Esophagus muscularis mucosa (tissue), 4 donors: ENCODE measurements around the gene SLC35E1. TPM values are rescaled to one million over a fixed set of nuclear protein-coding genes. Genes with fewer than 3 reads are reported as not detected.

ENCODE experiments used
- DNase-seq: peaks from one replicate; pipeline ENCODE4 v3.0.0-alpha.2; 2017; ENCODE audit errors: extremely low spot score
- H3K27ac ChIP-seq, 4 donors: fragments of 200-600 bp; sonication (generic); replicated peaks in 1 of 4; 1 replicate in 3 of 4; 2 replicates in 1 of 4; pipeline ENCODE4 v1.5.1; 2016 to 2019; ENCODE audit warnings: mild to moderate bottlenecking in 1 of 4
- H3K27me3 ChIP-seq, 4 donors: fragments of 200-600 bp; sonication (generic); one replicate each; pipeline versions ENCODE4 v1.5.1 to v1.6.0; 2016 to 2019
- H3K36me3 ChIP-seq, 4 donors: fragments of 200-600 bp; sonication (generic); one replicate each; pipeline ENCODE4 v1.5.1; 2016 to 2019
- H3K4me1 ChIP-seq, 4 donors: fragments of 200-600 bp; sonication (generic); one replicate each; pipeline ENCODE4 v1.5.1; 2016 to 2019
- H3K4me3 ChIP-seq, 4 donors: fragments of 200-600 bp; sonication (generic); 1 replicate in 2 of 4; 2 replicates in 2 of 4; pipeline ENCODE4 v1.5.1; 2016 to 2019; ENCODE audit warnings: mild to moderate bottlenecking in 4 of 4, moderate library complexity in 1 of 4
- H3K9me3 ChIP-seq, 4 donors: fragments of 200-600 bp; sonication (generic); 1 replicate in 3 of 4; 2 replicates in 1 of 4; pipeline ENCODE4 v1.5.1; 2016 to 2019
- CTCF ChIP-seq, 3 experiments: fragments of 200-600 bp in 2 of 3; fragments of 450-650 bp in 1 of 3; sonication (generic) in 2 of 3; IDR thresholded peaks; one replicate each; pipeline ENCODE4 v1.5.1; 2017 to 2019; ENCODE audit warnings: antibody characterized with exemption in 3 of 3, mild to moderate bottlenecking in 2 of 3, moderate library complexity in 1 of 3
- EP300 ChIP-seq: sonication (generic); formaldehyde crosslinking; IDR thresholded peaks from one replicate; pipeline ENCODE4 v1.6.1; 2017; ENCODE audit warnings: antibody characterized with exemption
- POLR2A ChIP-seq: fragments of 450-650 bp; IDR thresholded peaks from one replicate; pipeline ENCODE4 v1.6.1; 2017; ENCODE audit warnings: antibody characterized with exemption, moderate library complexity, mild to moderate bottlenecking, low read depth
- POLR2AphosphoS5 ChIP-seq, 2 donors: sonication (generic); formaldehyde crosslinking; IDR thresholded peaks; one replicate each; pipeline ENCODE4 v1.6.1; 2017; ENCODE audit warnings: antibody characterized with exemption in 2 of 2
- WGBS: methylation state at CpG from one replicate; pipeline ENCODE4 v1.1.5; 2018; 5-methylcytosine and 5-hydroxymethylcytosine counted together
- intact Hi-C: fragments of 100-400 bp; cut with DNase I; formaldehyde crosslinking; loops from one replicate; pipeline ENCODE4 v1.15.1; 2023
- total RNA-seq, 4 donors: library from RNA; depleted of rRNA; stranded (reverse); fragments of >200 nt; gene quantifications; one replicate each; pipeline versions ENCODE4 v1.1.0 to v1.2.1, GENCODE V29; 2016

SLC35E1 gene
- total RNA-seq, 4 donors from 2014 or later: 22.8 to 39.7 (median 34.0) TPM

- no peaks in the 10 kb centered on the region for H3K27me3 ChIP-seq
- H3K4me3 ChIP-seq: no peak overlapping the region
- no peaks in the 10 kb centered on the region for H3K36me3 ChIP-seq
- DNase-seq: no peak
- intact Hi-C loops: no loop called here
- TF ChIP-seq CTCF (IDR thresholded peaks at IDR 0.05): no peak
- TF ChIP-seq POLR2AphosphoS5 (IDR thresholded peaks at IDR 0.05): no peak
- no peak for TF ChIP-seq POLR2A
- TF ChIP-seq EP300: no peak
- no peak overlapping the region for H3K27ac ChIP-seq
- WGBS: 73% methylated on average over 10 of the region's 10 CpGs
- H3K4me1 ChIP-seq: peaks cover 70 to 92% (median 74%) of the 10 kb centered on the region in 4 donors
- H3K9me3 ChIP-seq: no peaks in the 10 kb centered on the region
Observed at GRCh38 chr19:16591803-16592556, 19.8 kb upstream of the SLC35E1 start.

GRCh38 chr19:16590876-16591802, 18.9 kb upstream of the SLC35E1 start:
- no peak for DNase-seq
- no peaks in the 10 kb centered on the region for H3K27me3 ChIP-seq
- peaks cover 78 to 94% (median 82%) of the 10 kb centered on the region in 4 donors for H3K4me1 ChIP-seq
- no peaks in the 10 kb centered on the region for H3K9me3 ChIP-seq
- no peak overlapping the region for H3K27ac ChIP-seq
- no peak for TF ChIP-seq POLR2A
- no peak for TF ChIP-seq CTCF (IDR thresholded peaks at IDR 0.05)
- TF ChIP-seq EP300: no peak
- TF ChIP-seq POLR2AphosphoS5 (IDR thresholded peaks at IDR 0.05): no peak
- 84% methylated on average over 9 of the region's 9 CpGs for WGBS
- intact Hi-C loops: no loop called here
- no peaks in the 10 kb centered on the region for H3K36me3 ChIP-seq
- no peak overlapping the region for H3K4me3 ChIP-seq

- TF ChIP-seq EP300 (no peak), CTCF (IDR thresholded peaks at IDR 0.05) (no peak), POLR2AphosphoS5 (IDR thresholded peaks at IDR 0.05) (no peak), POLR2A (no peak)
- intact Hi-C loops: no loop called here
- H3K36me3 ChIP-seq: no peaks in the 10 kb centered on the region
- peaks cover 82 to 92% (median 87%) of the 10 kb centered on the region in 4 donors for H3K4me1 ChIP-seq
- H3K4me3 ChIP-seq: no peak overlapping the region
- no peak for DNase-seq
- WGBS: 58% methylated on average over 3 of the region's 3 CpGs
- H3K9me3 ChIP-seq: no peaks in the 10 kb centered on the region
- H3K27ac ChIP-seq: no peak overlapping the region
- no peaks in the 10 kb centered on the region for H3K27me3 ChIP-seq
Observed at GRCh38 chr19:16589917-16590316, 17.7 kb upstream of the SLC35E1 start.

- Histone ChIP-seq H3K36me3 (no peaks in the 10 kb centered on the region), H3K9me3 (no peaks in the 10 kb centered on the region), H3K4me3 (peak overlapping the region in 1 of 4 donors; percentile 15), H3K27me3 (no peaks in the 10 kb centered on the region), H3K27ac (peak overlapping the region in 2 of 4 donors; percentile 44 to 55), H3K4me1 (peaks cover 82 to 92% (median 88%) of the 10 kb centered on the region in 4 donors)
- WGBS: 78% methylated on average over 11 of the region's 11 CpGs
- no peak for DNase-seq
- intact Hi-C loops: no loop called here
- TF ChIP-seq CTCF (IDR thresholded peaks at IDR 0.05) (no peak), POLR2A (no peak), POLR2AphosphoS5 (IDR thresholded peaks at IDR 0.05) (no peak), EP300 (no peak)
Observed at GRCh38 chr19:16588824-16589577, 16.8 kb upstream of the SLC35E1 start.
